ENCODE measurements around the gene TMEM184B. TPM values are rescaled to one million over a fixed set of nuclear protein-coding genes. Genes with fewer than 3 reads are reported as not detected.

The TMEM184B gene
- total and polyA plus RNA-seq, 10 of the 15 experiments (the other 5 are each of a cell fraction or from before 2014, with no cell fraction given): 0.56 to 22.4 (median 7.9) TPM

GRCh38 chr22:38226853-38227649, 45.8 kb downstream of the TMEM184B start:
- no TSS peak for BruUV-seq (replicated peaks)
- no peak overlapping the region for H3K9ac ChIP-seq (ENCODE audit: control insufficient read depth, insufficient read depth, low read length)

GRCh38 chr22:38223289-38223960, 49.4 kb downstream of the TMEM184B start:
- ChIA-PET CTCF (no interaction called here), RAD21 (ENCODE audit: unreplicated experiment) (no interaction called here), SMC1A (ENCODE audit: uncharacterized antibody, unreplicated experiment) (no interaction called here), POLR2A (interaction anchor here (0.9 kb wide), 1 partner anchor 37 kb away, joined by 3 read pairs; no protein-coding TSS in a partner anchor)
- Histone ChIP-seq H2AFZ (ENCODE audit: control insufficient read depth, low read depth, low read length) (no peak overlapping the region), H3K36me3 (ENCODE audit: control insufficient read depth in 2 of 2, insufficient read depth in 2 of 2, low read length in 1 of 2) (peaks cover 0 to under 1% of the 10 kb centered on the region in 2 experiments; a peak in 2 of 4 replicates), H3K79me2 (ENCODE audit: control insufficient read depth, insufficient read depth, low read length) (no peaks in the 10 kb centered on the region), H3K9me3 (replicated peaks; ENCODE audit: control insufficient read depth, insufficient read depth, low read length) (no peaks in the 10 kb centered on the region), H3K27ac (ENCODE audit: control insufficient read depth, insufficient read depth) (no peak overlapping the region), H3K4me3 (no peak overlapping the region), H3K4me2 (ENCODE audit: control insufficient read depth, insufficient read depth) (no peak overlapping the region), H3K27me3 (replicated peaks in 1 of 2; ENCODE audit: control insufficient read depth in 2 of 2, insufficient read depth in 2 of 2, low read length in 1 of 2) (no peaks in the 10 kb centered on the region), H3K9ac (ENCODE audit: control insufficient read depth, insufficient read depth, low read length) (no peak overlapping the region), H4K20me1 (ENCODE audit: control insufficient read depth, insufficient read depth) (no peaks in the 10 kb centered on the region), H3K4me1 (ENCODE audit: control insufficient read depth, insufficient read depth, low read length) (peaks cover 7% of the 10 kb centered on the region)
- ATAC-seq (peak; percentile 44), DNase-seq (ENCODE audit: low read depth, low spot score) (no peak), FAIRE-seq (no peak)
- 57% methylated on average over 12 of the region's 12 CpGs for WGBS (ENCODE audit: insufficient coverage, insufficient replicate concordance, low lambda C conversion rate, missing lambda C conversion rate)
- in situ Hi-C loops (cut with MboI) (no loop called here), intact Hi-C loops (cut with micrococcal nuclease; ENCODE audit: unreplicated experiment) (no loop called here)
- BruUV-seq (replicated peaks): no TSS peak
- TF ChIP-seq, protein P1, sequence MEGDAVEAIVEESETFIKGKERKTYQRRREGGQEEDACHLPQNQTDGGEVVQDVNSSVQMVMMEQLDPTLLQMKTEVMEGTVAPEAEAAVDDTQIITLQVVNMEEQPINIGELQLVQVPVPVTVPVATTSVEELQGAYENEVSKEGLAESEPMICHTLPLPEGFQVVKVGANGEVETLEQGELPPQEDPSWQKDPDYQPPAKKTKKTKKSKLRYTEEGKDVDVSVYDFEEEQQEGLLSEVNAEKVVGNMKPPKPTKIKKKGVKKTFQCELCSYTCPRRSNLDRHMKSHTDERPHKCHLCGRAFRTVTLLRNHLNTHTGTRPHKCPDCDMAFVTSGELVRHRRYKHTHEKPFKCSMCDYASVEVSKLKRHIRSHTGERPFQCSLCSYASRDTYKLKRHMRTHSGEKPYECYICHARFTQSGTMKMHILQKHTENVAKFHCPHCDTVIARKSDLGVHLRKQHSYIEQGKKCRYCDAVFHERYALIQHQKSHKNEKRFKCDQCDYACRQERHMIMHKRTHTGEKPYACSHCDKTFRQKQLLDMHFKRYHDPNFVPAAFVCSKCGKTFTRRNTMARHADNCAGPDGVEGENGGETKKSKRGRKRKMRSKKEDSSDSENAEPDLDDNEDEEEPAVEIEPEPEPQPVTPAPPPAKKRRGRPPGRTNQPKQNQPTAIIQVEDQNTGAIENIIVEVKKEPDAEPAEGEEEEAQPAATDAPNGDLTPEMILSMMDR (IDR thresholded peaks at IDR 0.05 in 2 of 3, conservative IDR thresholded peaks at IDR 0.05 in 1 of 3; ENCODE audit: control insufficient read depth in 2 of 3, extremely low read depth in 1 of 3, insufficient read depth in 1 of 3, low read depth in 3 of 3, low read length in 3 of 3): peak; percentile 6 to 23 (median 15); a peak in 2 of 6 replicates
- TF ChIP-seq FOXM1 (IDR thresholded peaks at IDR 0.05; ENCODE audit: low read depth, low read length): no peak

More at GRCh38 chr22:38226853-38227649, 45.8 kb downstream of the TMEM184B start:
- no peaks in the 10 kb centered on the region for H3K79me2 ChIP-seq (ENCODE audit: control insufficient read depth, insufficient read depth, low read length)
- ATAC-seq: no peak
- FAIRE-seq: no peak
- no peaks in the 10 kb centered on the region for H3K27me3 ChIP-seq (replicated peaks in 1 of 2; ENCODE audit: control insufficient read depth in 2 of 2, insufficient read depth in 2 of 2, low read length in 1 of 2)
- H2AFZ ChIP-seq (ENCODE audit: control insufficient read depth, low read depth, low read length): no peak overlapping the region
- intact Hi-C loops (cut with micrococcal nuclease; ENCODE audit: unreplicated experiment) (no loop called here), in situ Hi-C loops (cut with MboI) (no loop called here)
- no peaks in the 10 kb centered on the region for H4K20me1 ChIP-seq (ENCODE audit: control insufficient read depth, insufficient read depth)
- RAD21 ChIA-PET (ENCODE audit: unreplicated experiment): no interaction called here
- H3K36me3 ChIP-seq (ENCODE audit: control insufficient read depth in 2 of 2, insufficient read depth in 2 of 2, low read length in 1 of 2): peaks cover 3 to 5% of the 10 kb centered on the region in 2 experiments; a peak in 3 of 4 replicates
- CTCF ChIA-PET: interaction anchor here (4.3 kb wide), 1 partner anchor 174 kb away, joined by 22 read pairs; no protein-coding TSS in a partner anchor
- POLR2A ChIA-PET: no interaction called here
- no peaks in the 10 kb centered on the region for H3K9me3 ChIP-seq (replicated peaks; ENCODE audit: control insufficient read depth, insufficient read depth, low read length)
- no peak overlapping the region for H3K27ac ChIP-seq (ENCODE audit: control insufficient read depth, insufficient read depth)
- TF ChIP-seq JUNB (IDR thresholded peaks at IDR 0.05) (no peak), SRF (IDR thresholded peaks at IDR 0.05; ENCODE audit: low read depth in 2 of 2, low read length in 2 of 2) (no peak), EZH2 (IDR thresholded peaks at IDR 0.05; ENCODE audit: borderline replicate concordance, control insufficient read depth, low read depth, low read length) (no peak), BMI1 (IDR thresholded peaks at IDR 0.05; ENCODE audit: borderline replicate concordance) (no peak), POLR2AphosphoS2 (IDR thresholded peaks at IDR 0.05; ENCODE audit: low read depth, low read length) (no peak), FOS (IDR thresholded peaks at IDR 0.05; ENCODE audit: borderline replicate concordance, extremely low read depth, insufficient read length) (no peak), CBFB (IDR thresholded peaks at IDR 0.05; ENCODE audit: low read depth) (no peak)
- SMC1A ChIA-PET (ENCODE audit: uncharacterized antibody, unreplicated experiment): no interaction called here
- no peaks in the 10 kb centered on the region for H3K4me1 ChIP-seq (ENCODE audit: control insufficient read depth, insufficient read depth, low read length)
- H3K4me3 ChIP-seq: no peak overlapping the region
- DNase-seq (ENCODE audit: low read depth, low spot score): no peak
- H3K4me2 ChIP-seq (ENCODE audit: control insufficient read depth, insufficient read depth): no peak overlapping the region
- WGBS (ENCODE audit: insufficient coverage, insufficient replicate concordance, low lambda C conversion rate, missing lambda C conversion rate): 81% methylated on average over 23 of the region's 25 CpGs

Data from GM12878 (cell line).